Measurements from ENCODE around the gene GPSM3.

- no peak for TF ChIP-seq CTCF (IDR thresholded peaks at IDR 0.05)
- TF ChIP-seq EZH2 (IDR thresholded peaks at IDR 0.05; ENCODE audit: borderline replicate concordance, insufficient read depth, low read depth, low read length, poor library complexity, severe bottlenecking), result no peak
These were observed 47.0 kb upstream of the GPSM3 start for GRCh38 chr6:32239462-32239861.

Measured in B cell (primary cell).